KOPT-K1 (cell line): ENCODE results near the gene OR2T5.
"Not testable (repeated sequence)": the region's sequence is repeated elsewhere in the genome, so short reads cannot be mapped to it uniquely, and the experiment has no call there.

Source experiments
- H3K27ac ChIP-seq: fragments of 200-600 bp; sonication (generic); 2 replicates; pipeline ENCODE4 v1.5.1; 2016; ENCODE audit warnings: antibody characterized with exemption, mild to moderate bottlenecking, low read depth, low read length; ENCODE audit not compliant: poor library complexity, severe bottlenecking
- H3K36me3 ChIP-seq: fragments of 200-600 bp; sonication (generic); 2 replicates; pipeline ENCODE4 v1.5.1; 2017; ENCODE audit warnings: antibody characterized with exemption, mild to moderate bottlenecking, low read length, moderate library complexity; ENCODE audit not compliant: insufficient read depth
- H3K9me3 ChIP-seq: fragments of 200-600 bp; sonication (generic); 2 replicates; pipeline ENCODE4 v1.5.1; 2017; ENCODE audit warnings: antibody characterized with exemption, low read length, mild to moderate bottlenecking; ENCODE audit not compliant: insufficient read depth, poor library complexity, severe bottlenecking

Gene OR2T5

GRCh38 chr1:248473051-248473450, 15.3 kb upstream of the OR2T5 start, which contains the start of gene OR2T3:
TSS of gene OR2T3 (plus strand) at chr1:248473351. CDS start at chr1:248473351, 0 bp downstream.
- H3K27ac ChIP-seq, H3K36me3 ChIP-seq, H3K9me3 ChIP-seq: not testable (repeated sequence)

GRCh38 chr1:248475660-248476059, 12.7 kb upstream of the OR2T5 start:
- H3K9me3 ChIP-seq, H3K27ac ChIP-seq: not testable (repeated sequence)

GRCh38 chr1:248481686-248482579, 6.5 kb upstream of the OR2T5 start:
- peak overlapping the region; percentile 77 for H3K27ac ChIP-seq
- H3K9me3 ChIP-seq, H3K36me3 ChIP-seq: not testable (repeated sequence)

More at GRCh38 chr1:248475660-248476059, 12.7 kb upstream of the OR2T5 start:
- H3K36me3 ChIP-seq: not testable (repeated sequence)

GRCh38 chr1:248496661-248497060, 8.3 kb downstream of the OR2T5 start:
- H3K36me3 ChIP-seq, H3K9me3 ChIP-seq, H3K27ac ChIP-seq: not testable (repeated sequence)

- H3K36me3 ChIP-seq, H3K27ac ChIP-seq, H3K9me3 ChIP-seq: not testable (repeated sequence)
Measured at GRCh38 chr1:248500305-248501035, 12.1 kb downstream of the OR2T5 start.

GRCh38 chr1:248507773-248508172, 19.4 kb downstream of the OR2T5 start, which contains the start of gene OR2G6:
TSS of gene OR2G6 (plus strand) at chr1:248508073. CDS start at chr1:248521647, 13,574 bp downstream.
- H3K9me3 ChIP-seq, H3K36me3 ChIP-seq, H3K27ac ChIP-seq: not testable (repeated sequence)

GRCh38 chr1:248510217-248510616, 21.8 kb downstream of the OR2T5 start:
- not testable (repeated sequence) for H3K27ac ChIP-seq, H3K36me3 ChIP-seq, H3K9me3 ChIP-seq

GRCh38 chr1:248521856-248522255, 33.5 kb downstream of the OR2T5 start:
- no peaks in the 10 kb centered on the region for H3K36me3 ChIP-seq
- no peaks in the 10 kb centered on the region for H3K9me3 ChIP-seq
- H3K27ac ChIP-seq: no peak overlapping the region

- not testable (repeated sequence) for H3K36me3 ChIP-seq, H3K9me3 ChIP-seq, H3K27ac ChIP-seq
Measured at GRCh38 chr1:248537449-248537848, 49.1 kb downstream of the OR2T5 start.
